Mesendoderm (in vitro differentiated cells): ENCODE measurements around the gene ITIH5.

Experiments used
- DNase-seq: peaks from one replicate; pipeline ENCODE4 v3.0.0; 2013
- H2AK5ac ChIP-seq: 2 replicates; pipeline ENCODE4 v1.6.1; 2013; ENCODE audit warnings: low read length, inconsistent platforms
- H2BK120ac ChIP-seq: 2 replicates; pipeline ENCODE4 v1.6.1; 2013; ENCODE audit warnings: low read depth, mild to moderate bottlenecking, low read length, moderate library complexity, mixed read lengths
- H2BK15ac ChIP-seq: replicated peaks from 2 replicates; pipeline ENCODE4 v1.6.1; 2013; ENCODE audit warnings: low read depth, mild to moderate bottlenecking, moderate library complexity
- H2BK5ac ChIP-seq: 2 replicates; pipeline ENCODE4 v1.6.1; 2013; ENCODE audit warnings: low read length, inconsistent platforms
- H3K18ac ChIP-seq: 2 replicates; pipeline ENCODE4 v1.6.1; 2013; ENCODE audit warnings: mild to moderate bottlenecking, low read length, mixed read lengths
- H3K23ac ChIP-seq: one replicate; pipeline ENCODE4 v1.6.1; 2013; ENCODE audit warnings: low read length
- H3K27ac ChIP-seq: 2 replicates; pipeline ENCODE4 v1.5.1; 2013; ENCODE audit warnings: low read depth, mild to moderate bottlenecking, inconsistent platforms, low read length, moderate library complexity
- H3K27me3 ChIP-seq: 2 replicates; pipeline ENCODE4 v1.6.1; 2013; ENCODE audit warnings: low read length, control low read depth, mild to moderate bottlenecking, inconsistent platforms; ENCODE audit not compliant: insufficient read depth, poor library complexity
- H3K36me3 ChIP-seq: 2 replicates; pipeline ENCODE4 v1.6.1; 2013; ENCODE audit warnings: low read length, inconsistent platforms; ENCODE audit not compliant: control insufficient read depth, insufficient read depth
- H3K4ac ChIP-seq: one replicate; pipeline ENCODE4 v1.6.1; 2013; ENCODE audit warnings: low read depth, mild to moderate bottlenecking, low read length, moderate library complexity
- H3K4me1 ChIP-seq: 2 replicates; pipeline ENCODE4 v1.6.1; 2013; ENCODE audit warnings: low read depth, low read length, inconsistent platforms; ENCODE audit not compliant: control insufficient read depth
- H3K4me2 ChIP-seq: 2 replicates; pipeline ENCODE4 v1.6.1; 2013; ENCODE audit warnings: low read length
- H3K4me3 ChIP-seq: 2 replicates; pipeline ENCODE4 v1.5.1; 2013; ENCODE audit warnings: mild to moderate bottlenecking, low read length
- H3K56ac ChIP-seq: one replicate; pipeline ENCODE4 v1.6.1; 2013; ENCODE audit warnings: low read length
- H3K79me1 ChIP-seq: 2 replicates; pipeline ENCODE4 v1.6.1; 2013; ENCODE audit warnings: low read length, inconsistent platforms
- H3K79me2 ChIP-seq: 2 replicates; pipeline ENCODE4 v1.6.1; 2013; ENCODE audit warnings: mild to moderate bottlenecking, low read length; ENCODE audit not compliant: control insufficient read depth, insufficient read depth
- H3K9ac ChIP-seq: 2 replicates; pipeline ENCODE4 v1.6.1; 2013; ENCODE audit warnings: low read length, inconsistent platforms
- H4K5ac ChIP-seq: one replicate; pipeline ENCODE4 v1.6.1; 2013; ENCODE audit warnings: low read length
- H4K8ac ChIP-seq: one replicate; pipeline ENCODE4 v1.6.1; 2013; ENCODE audit warnings: low read depth, mild to moderate bottlenecking, control low read depth, low read length, moderate library complexity
- WGBS: extraction: QIAGEN DNeasy Blood & Tissue Kit; methylation state at CpG from one replicate; pipeline ENCODE4 v1.1.7; 2013; ENCODE audit warnings: low lambda C conversion rate, missing lambda C conversion rate; ENCODE audit not compliant: insufficient coverage; ENCODE audit errors: extremely low coverage; 5-methylcytosine and 5-hydroxymethylcytosine counted together

ITIH5 gene

DNA sequence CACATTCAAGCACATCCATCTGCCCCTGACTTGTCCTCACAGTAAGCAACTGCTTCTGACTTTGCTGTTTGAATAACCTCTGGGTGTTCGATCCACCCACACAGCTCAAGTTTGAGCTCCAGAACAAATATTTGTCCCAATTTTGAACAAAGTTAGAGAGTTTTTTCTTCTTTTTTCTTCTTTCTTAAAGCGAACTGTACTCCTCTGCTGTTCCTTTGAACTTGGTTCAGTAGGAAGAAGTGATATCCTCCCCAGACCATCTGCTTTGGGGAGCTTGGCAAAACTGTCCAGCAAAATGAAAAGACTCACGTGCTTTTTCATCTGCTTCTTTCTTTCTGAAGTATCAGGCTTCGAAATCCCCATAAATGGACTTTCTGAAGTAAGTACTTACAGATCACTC is 36.4 kb upstream of the ITIH5 start, which contains the start of gene ITIH2:
Gene ITIH2 (plus strand): TSS at position 177 of the 400 bp plus-strand sequence. CDS start 119 bp downstream, at position 296.
- no peak within 1 kb of the TSS for H2BK5ac ChIP-seq
- H3K27me3 ChIP-seq: no peaks in the 10 kb centered on the region
- H3K79me1 ChIP-seq: no peaks in the 10 kb centered on the region
- H3K18ac ChIP-seq: no peak within 1 kb of the TSS
- H3K27ac ChIP-seq: no peak within 1 kb of the TSS
- H3K9ac ChIP-seq: no peak within 1 kb of the TSS
- H2BK15ac ChIP-seq: no peak within 1 kb of the TSS
- H4K8ac ChIP-seq: no peak within 1 kb of the TSS
- DNase-seq: no peak
- H3K36me3 ChIP-seq: no peaks in the 10 kb centered on the region
- no peak within 1 kb of the TSS for H3K4ac ChIP-seq
- no peak within 1 kb of the TSS for H3K4me3 ChIP-seq
- no peak within 1 kb of the TSS for H4K5ac ChIP-seq
- no peak within 1 kb of the TSS for H3K56ac ChIP-seq
- no CpG with 5 or more reads among the region's 4 CpGs for WGBS
- H3K79me2 ChIP-seq: no peaks in the 10 kb centered on the region
- H3K4me1 ChIP-seq: no peaks in the 10 kb centered on the region
- no peak within 1 kb of the TSS for H3K23ac ChIP-seq
- no peak within 1 kb of the TSS for H3K4me2 ChIP-seq
- H2BK120ac ChIP-seq: no peak within 1 kb of the TSS
- H2AK5ac ChIP-seq: no peak within 1 kb of the TSS

DNA sequence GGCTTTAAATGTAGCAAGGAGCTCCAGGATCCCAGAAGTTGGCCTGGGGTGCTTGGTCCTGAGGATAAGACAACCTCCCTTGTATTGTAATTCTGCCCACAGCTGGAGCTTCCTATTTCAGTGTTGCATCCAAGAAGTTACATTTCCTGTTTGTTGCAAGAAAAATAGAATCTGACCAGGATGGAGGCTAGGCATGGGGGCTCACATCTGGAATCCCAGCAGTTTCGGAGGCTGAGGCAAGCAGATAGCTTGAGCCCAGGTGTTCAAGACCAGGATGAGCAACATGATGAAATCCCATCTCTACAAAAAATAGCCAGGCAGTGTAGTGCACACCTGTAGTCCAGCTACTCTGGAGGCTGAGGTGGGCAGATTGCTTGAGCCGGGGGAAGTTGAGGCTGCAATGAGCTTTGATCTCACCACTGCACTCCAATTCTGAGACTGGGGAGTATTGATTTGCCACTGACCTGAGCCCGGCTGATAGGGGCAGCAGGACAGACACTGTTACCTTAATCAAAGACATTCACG is 35.6 kb upstream of the ITIH5 start:
- Histone ChIP-seq H3K27ac (no peak overlapping the region), H3K27me3 (no peaks in the 10 kb centered on the region), H3K4ac (no peak overlapping the region), H2BK5ac (no peak overlapping the region), H3K4me3 (no peak overlapping the region), H3K56ac (no peak overlapping the region), H2AK5ac (no peak overlapping the region), H4K5ac (no peak overlapping the region), H2BK120ac (no peak overlapping the region), H4K8ac (no peak overlapping the region), H3K9ac (no peak overlapping the region), H3K79me1 (no peaks in the 10 kb centered on the region), H2BK15ac (no peak overlapping the region), H3K36me3 (no peaks in the 10 kb centered on the region), H3K23ac (no peak overlapping the region), H3K18ac (no peak overlapping the region), H3K79me2 (no peaks in the 10 kb centered on the region), H3K4me1 (no peaks in the 10 kb centered on the region), H3K4me2 (no peak overlapping the region)
- no CpG with 5 or more reads among the region's 4 CpGs for WGBS
- DNase-seq: no peak

- no peak overlapping the region for H4K8ac ChIP-seq
- H2BK5ac ChIP-seq: no peak overlapping the region
- H3K27ac ChIP-seq: no peak overlapping the region
- no peaks in the 10 kb centered on the region for H3K4me1 ChIP-seq
- H2BK120ac ChIP-seq: no peak overlapping the region
- H3K27me3 ChIP-seq: no peaks in the 10 kb centered on the region
- no peaks in the 10 kb centered on the region for H3K79me1 ChIP-seq
- no peak overlapping the region for H3K23ac ChIP-seq
- H3K79me2 ChIP-seq: no peaks in the 10 kb centered on the region
- no peak for DNase-seq
- H3K4ac ChIP-seq: no peak overlapping the region
- H2AK5ac ChIP-seq: no peak overlapping the region
- H3K4me3 ChIP-seq: no peak overlapping the region
- H3K36me3 ChIP-seq: no peaks in the 10 kb centered on the region
- H3K56ac ChIP-seq: no peak overlapping the region
- H4K5ac ChIP-seq: no peak overlapping the region
- H2BK15ac ChIP-seq: no peak overlapping the region
- no CpG with 5 or more reads among the region's 8 CpGs for WGBS
- no peak overlapping the region for H3K4me2 ChIP-seq
- H3K9ac ChIP-seq: no peak overlapping the region
- H3K18ac ChIP-seq: no peak overlapping the region
These were observed 34.5 kb upstream of the ITIH5 start for GRCh38 chr10:7701158-7701742.

GRCh38 chr10:7700577-7701125 is 33.9 kb upstream of the ITIH5 start:
- Histone ChIP-seq H3K9ac (no peak overlapping the region), H3K27ac (no peak overlapping the region), H2AK5ac (no peak overlapping the region), H4K5ac (no peak overlapping the region), H3K4me2 (no peak overlapping the region), H3K18ac (no peak overlapping the region), H3K56ac (no peak overlapping the region), H2BK5ac (no peak overlapping the region), H3K27me3 (no peaks in the 10 kb centered on the region), H3K23ac (no peak overlapping the region), H3K4ac (no peak overlapping the region), H2BK15ac (no peak overlapping the region), H3K4me3 (no peak overlapping the region), H3K4me1 (no peaks in the 10 kb centered on the region), H3K36me3 (no peaks in the 10 kb centered on the region), H3K79me2 (no peaks in the 10 kb centered on the region), H3K79me1 (no peaks in the 10 kb centered on the region), H4K8ac (no peak overlapping the region), H2BK120ac (no peak overlapping the region)
- DNase-seq: no peak
- no CpG with 5 or more reads among the region's 2 CpGs for WGBS

DNA sequence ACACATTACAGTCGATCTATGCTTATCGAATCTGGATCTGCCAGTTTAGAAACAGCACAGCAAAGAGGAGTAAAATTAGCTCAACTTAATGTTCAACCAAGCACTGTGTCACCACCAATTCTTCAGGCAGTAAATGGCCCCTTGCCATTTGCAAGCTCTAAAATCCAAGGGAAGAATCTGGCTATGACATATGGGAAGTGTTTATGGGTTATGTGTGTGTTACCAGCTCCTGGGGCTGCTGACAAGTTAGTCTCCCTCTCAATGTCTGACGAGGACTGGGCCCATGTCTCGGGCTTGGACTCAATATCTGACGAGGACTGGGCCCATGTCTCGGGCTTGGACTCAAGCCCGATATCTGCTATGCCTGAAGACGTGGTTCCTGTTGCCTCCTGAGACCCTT is 30.7 kb upstream of the ITIH5 start:
- Histone ChIP-seq H2BK120ac (no peak overlapping the region), H2AK5ac (no peak overlapping the region), H3K4ac (no peak overlapping the region), H3K4me3 (no peak overlapping the region), H3K27me3 (no peaks in the 10 kb centered on the region), H3K4me1 (no peaks in the 10 kb centered on the region), H4K5ac (no peak overlapping the region), H3K4me2 (no peak overlapping the region), H3K27ac (no peak overlapping the region), H3K79me2 (no peaks in the 10 kb centered on the region), H4K8ac (no peak overlapping the region), H3K36me3 (no peaks in the 10 kb centered on the region), H3K9ac (no peak overlapping the region), H3K56ac (no peak overlapping the region), H2BK5ac (no peak overlapping the region), H3K79me1 (no peaks in the 10 kb centered on the region), H3K23ac (no peak overlapping the region), H2BK15ac (no peak overlapping the region), H3K18ac (no peak overlapping the region)
- WGBS: no CpG with 5 or more reads among the region's 8 CpGs
- DNase-seq: no peak

GRCh38 chr10:7696545-7696944 is 29.8 kb upstream of the ITIH5 start:
- DNase-seq: no peak
- H3K79me2 ChIP-seq: no peaks in the 10 kb centered on the region
- H3K4me1 ChIP-seq: no peaks in the 10 kb centered on the region
- H3K4ac ChIP-seq: no peak overlapping the region
- H2AK5ac ChIP-seq: no peak overlapping the region
- H3K36me3 ChIP-seq: no peaks in the 10 kb centered on the region
- no peak overlapping the region for H3K23ac ChIP-seq
- no peak overlapping the region for H3K18ac ChIP-seq
- no peak overlapping the region for H2BK5ac ChIP-seq
- no CpG with 5 or more reads among the region's 3 CpGs for WGBS
- H3K4me3 ChIP-seq: no peak overlapping the region
- no peaks in the 10 kb centered on the region for H3K79me1 ChIP-seq
- H3K9ac ChIP-seq: no peak overlapping the region
- no peak overlapping the region for H4K8ac ChIP-seq
- no peak overlapping the region for H3K4me2 ChIP-seq
- no peak overlapping the region for H3K56ac ChIP-seq
- no peak overlapping the region for H3K27ac ChIP-seq
- H4K5ac ChIP-seq: no peak overlapping the region
- H2BK120ac ChIP-seq: no peak overlapping the region
- H3K27me3 ChIP-seq: no peaks in the 10 kb centered on the region
- no peak overlapping the region for H2BK15ac ChIP-seq
